GM21737 (cell line): ENCODE results near the gene KRTAP10-2.
"Not testable (repeated sequence)": the region's sequence is repeated elsewhere in the genome, so short reads cannot be mapped to it uniquely, and the experiment has no call there.

Source experiments
- ATAC-seq: cut with Tn5 transposase; IDR thresholded peaks from one replicate; pipeline ENCODE4 v1.9.1; 2021; ENCODE audit warnings: mild to moderate bottlenecking, moderate library complexity; ENCODE audit not compliant: unreplicated experiment

The KRTAP10-2 gene

GRCh38 chr21:44503006-44503889, 48.1 kb downstream of the KRTAP10-2 start:
- not testable (repeated sequence) for ATAC-seq

GRCh38 chr21:44502171-44502958, 48.9 kb downstream of the KRTAP10-2 start:
- ATAC-seq = no peak
